Measurements from ENCODE around the gene GNAO1.

DNA sequence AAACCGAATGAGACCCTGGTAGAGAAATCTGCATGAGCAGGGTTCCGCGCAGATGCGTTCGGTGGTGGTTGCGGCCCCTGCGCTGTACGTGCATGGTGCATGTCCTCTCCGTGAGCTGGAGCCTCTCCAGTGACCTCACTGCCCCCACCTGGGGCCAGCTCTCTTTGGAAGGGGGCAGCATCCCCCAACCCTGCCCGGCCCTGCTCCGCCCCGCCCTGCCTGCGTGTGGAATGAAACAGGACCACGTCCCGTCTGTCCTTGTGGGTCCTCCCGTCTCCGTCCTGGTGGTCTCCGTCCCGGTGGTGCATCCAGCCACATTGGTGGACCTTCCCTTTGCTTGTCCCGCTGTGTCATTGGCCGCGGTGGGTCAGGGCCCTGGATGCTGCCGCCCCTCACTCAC lies 149.1 kb downstream of the GNAO1 start:
- TF ChIP-seq, protein P1, sequence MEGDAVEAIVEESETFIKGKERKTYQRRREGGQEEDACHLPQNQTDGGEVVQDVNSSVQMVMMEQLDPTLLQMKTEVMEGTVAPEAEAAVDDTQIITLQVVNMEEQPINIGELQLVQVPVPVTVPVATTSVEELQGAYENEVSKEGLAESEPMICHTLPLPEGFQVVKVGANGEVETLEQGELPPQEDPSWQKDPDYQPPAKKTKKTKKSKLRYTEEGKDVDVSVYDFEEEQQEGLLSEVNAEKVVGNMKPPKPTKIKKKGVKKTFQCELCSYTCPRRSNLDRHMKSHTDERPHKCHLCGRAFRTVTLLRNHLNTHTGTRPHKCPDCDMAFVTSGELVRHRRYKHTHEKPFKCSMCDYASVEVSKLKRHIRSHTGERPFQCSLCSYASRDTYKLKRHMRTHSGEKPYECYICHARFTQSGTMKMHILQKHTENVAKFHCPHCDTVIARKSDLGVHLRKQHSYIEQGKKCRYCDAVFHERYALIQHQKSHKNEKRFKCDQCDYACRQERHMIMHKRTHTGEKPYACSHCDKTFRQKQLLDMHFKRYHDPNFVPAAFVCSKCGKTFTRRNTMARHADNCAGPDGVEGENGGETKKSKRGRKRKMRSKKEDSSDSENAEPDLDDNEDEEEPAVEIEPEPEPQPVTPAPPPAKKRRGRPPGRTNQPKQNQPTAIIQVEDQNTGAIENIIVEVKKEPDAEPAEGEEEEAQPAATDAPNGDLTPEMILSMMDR (IDR thresholded peaks at IDR 0.05), result no peak
- no peak for TF ChIP-seq POLR2A (IDR thresholded peaks at IDR 0.05)

Measured in esophagus squamous epithelium (tissue), 4 donors.